Activated CD8-positive, alpha-beta memory T cell treated with anti-CD3 and anti-CD28 coated beads for 4 hours (primary cell): ENCODE results near the gene LDLRAP1.
"Not testable (repeated sequence)": the region's sequence is repeated elsewhere in the genome, so short reads cannot be mapped to it uniquely, and the experiment has no call there.

Experiments used
- DNase-seq, 2 donors: peaks; one replicate each; pipeline ENCODE4 v3.0.0-alpha.2; 2020; ENCODE audit warnings: low read depth in 2 of 2

LDLRAP1 gene

DNA sequence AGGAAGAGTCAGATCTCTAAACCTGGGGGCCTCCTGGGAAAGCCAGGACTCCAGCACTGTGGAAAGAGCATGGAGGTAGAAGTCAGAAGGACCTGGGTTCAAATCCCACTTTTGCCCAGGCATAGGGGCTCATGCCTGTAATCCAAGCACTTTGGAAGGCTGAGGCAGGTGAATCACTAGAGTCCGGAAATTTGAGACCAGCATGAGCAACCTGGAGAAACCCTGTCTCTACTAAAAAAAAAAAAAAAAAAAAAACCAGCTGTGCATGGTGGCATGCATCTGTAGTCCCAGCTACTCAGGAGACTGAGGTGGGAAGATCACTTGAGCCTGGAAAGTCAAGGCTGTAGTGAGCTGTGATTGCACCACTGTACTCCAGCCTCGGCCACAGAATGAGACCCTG, 31.8 kb downstream of the LDLRAP1 start:
- no peak for DNase-seq

DNA sequence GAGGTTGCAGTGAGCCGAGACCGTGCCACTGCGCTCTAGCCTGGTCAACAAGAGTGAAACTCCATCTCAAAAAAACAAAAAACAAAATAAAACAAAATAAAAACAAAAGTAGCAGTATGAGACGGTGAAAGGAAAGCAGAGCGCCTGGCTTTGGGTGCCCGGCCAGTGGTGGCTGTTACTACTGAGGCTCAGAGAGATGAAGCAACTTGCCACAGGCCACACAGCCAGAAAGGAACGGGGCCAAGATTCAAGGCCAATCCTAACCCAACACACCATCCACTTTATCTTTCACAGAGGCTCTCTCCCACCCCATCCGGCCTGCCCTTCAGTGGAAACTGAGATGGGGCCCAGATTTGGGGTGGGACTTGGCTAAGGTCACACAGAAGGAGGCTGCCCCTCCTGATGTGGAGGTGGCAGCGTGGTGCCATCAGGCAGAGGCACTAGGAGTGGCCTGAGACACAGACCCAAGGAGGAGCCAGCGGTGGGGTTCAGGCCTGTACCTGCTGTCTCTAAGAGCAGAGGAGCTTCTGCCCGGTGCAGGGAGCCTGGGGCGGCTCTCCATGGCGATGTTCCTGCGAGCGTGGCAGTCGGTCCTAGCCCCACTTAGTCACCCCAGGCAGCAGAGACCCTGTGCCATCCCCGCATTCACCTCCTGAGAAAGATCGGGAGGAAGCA, 33.2 kb downstream of the LDLRAP1 start:
- DNase-seq = no peak

DNA sequence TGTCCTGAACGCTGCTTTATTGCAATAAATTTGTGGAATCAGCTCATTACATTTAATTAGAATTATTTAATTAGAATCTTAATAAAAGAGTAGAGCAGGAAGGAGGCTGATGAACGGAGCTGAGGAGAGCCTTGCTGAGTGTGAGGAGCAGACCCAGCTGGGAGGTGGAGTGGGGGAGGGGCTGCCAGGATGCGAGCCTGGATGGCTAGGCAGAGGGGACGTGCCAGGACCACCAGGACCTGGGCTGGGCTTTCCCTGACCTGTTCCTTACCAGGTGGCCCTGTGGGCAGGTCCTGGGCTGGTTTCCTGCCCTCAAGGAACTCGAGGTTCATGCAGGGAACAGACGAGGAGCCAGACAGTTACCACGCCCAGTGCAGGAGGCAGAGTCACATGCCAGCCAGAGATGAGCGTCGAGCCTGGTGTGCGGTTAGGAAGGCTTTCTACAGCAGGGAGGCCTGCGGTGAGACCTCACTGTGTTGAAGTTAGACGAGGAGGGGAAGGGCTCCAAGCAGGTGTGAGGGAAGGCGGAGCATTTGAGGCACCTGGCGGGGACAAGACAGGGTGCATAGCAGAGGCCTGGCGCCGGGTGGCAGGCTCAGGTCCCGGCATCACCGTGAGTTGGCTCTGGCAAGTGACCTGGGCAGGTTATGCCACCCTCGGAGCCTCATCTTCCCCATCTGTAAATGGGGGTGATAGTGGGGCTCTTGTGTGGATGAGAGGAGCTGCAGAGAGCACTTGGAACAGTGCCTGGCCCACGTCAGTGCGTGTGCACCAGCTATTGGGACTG, 33.9 kb downstream of the LDLRAP1 start:
- DNase-seq = no peak

DNA sequence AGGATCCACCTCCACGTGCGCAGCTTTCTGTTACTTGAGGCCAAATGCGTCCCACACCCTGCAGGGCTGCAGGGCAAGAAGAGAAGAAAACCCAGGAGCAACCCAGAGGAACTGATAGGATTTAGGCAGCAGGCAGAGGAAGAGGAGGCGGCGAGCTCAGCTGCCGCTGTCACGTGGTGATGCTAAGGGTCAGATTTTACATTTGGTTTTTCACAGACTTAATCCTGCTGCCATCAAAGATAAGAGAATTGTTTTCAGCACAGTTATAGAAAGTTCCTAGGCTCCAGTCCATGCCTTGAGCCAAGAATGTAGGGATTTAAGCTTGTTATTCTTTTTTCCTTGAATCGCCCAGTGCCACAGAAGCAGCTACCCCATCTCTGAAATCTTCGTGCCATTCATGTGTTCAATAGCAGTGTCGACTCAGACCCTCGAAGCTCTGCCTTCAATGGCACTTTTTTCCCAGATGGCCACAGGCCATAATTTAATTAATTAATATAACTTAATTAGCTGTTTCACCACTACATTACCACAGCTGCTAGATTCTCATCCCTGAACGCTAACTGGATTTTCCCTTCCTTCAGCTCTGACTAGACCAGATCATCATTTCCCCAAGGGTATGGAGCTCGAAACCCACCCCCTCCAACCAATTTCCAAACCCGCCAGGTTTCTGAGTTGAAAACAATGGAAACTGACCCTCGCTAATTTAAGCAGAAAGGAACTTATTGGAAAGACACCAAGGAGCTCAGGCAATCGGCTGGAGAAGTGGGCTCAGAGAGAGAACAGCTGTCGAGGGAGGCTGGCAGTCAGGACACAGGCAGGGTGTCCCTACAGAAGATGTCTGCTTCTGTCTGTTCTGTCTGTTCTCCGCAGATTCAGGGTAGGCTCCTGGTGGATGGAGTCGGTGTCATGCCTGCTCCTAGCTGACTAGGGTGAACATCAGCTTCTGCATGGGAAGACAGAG, 36.2 kb downstream of the LDLRAP1 start:
- DNase-seq = no peak

DNA sequence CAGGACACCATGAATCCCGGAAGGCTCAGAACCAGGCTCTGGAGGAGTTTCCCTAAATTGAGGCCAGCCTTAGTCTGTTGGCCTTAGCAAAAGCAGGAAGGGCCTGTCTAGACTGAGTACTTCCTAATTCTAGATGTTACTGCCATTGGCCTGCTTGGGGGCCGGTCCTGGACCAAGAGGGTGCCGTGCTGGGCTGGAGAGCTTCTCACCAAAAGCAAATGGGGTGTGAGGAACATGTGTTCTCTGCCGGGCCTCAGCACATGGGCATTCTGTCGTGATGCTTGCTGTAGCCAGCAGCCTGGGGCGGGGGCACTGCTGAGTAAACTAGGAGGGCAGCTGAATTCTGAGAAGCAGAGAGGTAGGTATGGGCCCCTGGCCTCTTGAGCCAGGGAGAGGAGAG, 37.5 kb downstream of the LDLRAP1 start:
- DNase-seq = no peak

DNA sequence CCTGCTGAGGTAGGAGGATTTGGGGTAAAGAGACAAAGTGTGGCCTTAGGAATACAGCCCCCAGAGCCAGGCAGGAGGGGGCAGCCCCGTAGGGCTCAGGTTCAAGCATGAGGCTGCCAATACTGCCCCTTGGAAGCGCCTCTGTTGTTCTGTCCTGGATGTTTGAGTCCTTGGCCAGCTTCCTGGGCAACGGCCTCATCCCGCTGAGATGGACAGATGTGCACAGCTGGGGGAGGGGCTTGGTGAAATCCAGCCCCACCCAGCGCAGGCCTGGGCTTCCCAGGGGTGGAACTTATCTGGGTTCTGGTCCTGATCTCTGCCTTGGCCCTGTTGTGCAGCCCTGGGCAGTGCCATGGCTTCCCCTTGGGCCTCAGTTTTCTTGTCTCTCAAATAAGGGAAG, 38.4 kb downstream of the LDLRAP1 start:
- DNase-seq = no peak

DNA sequence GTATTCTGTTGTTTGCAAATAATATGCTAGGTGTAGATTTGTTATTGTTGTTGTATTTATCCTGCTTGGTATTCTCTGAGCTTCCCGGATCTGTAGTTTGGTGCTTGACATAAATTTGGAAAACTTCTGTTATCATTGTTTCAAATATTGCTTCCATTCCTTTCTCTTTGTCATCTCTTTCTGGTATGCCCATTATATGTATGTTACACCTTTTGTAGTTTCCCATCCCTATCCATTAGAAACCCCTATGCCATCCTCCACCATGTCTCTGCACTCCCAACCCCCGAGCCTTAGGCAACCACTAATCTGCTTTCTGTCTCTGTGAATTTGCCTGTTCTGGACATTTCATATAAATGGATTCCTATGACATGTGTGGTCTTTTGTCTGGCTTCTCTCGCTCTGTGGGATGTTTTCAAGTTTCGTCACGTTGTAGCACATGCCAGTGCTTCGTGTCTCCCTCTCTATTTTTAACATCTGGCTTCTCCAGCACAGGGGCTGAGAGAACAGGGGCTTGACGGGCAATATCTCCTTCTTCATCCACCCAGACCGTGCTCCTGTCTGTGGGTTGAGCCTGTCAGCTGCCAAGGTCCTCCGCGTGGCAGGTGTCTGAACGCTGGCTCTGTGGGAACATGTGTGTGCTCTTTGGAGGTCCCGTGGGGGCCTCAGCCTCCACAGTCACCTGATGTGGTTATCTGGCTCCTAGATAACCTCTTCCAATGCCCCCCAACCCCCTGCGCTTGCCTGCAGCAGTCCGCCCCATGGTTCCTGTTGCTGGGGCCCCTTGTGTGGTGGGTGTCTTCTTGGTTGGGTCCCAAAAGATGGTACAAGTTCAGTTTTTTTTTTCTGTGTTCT, 40.3 kb downstream of the LDLRAP1 start:
- DNase-seq = no peak

DNA sequence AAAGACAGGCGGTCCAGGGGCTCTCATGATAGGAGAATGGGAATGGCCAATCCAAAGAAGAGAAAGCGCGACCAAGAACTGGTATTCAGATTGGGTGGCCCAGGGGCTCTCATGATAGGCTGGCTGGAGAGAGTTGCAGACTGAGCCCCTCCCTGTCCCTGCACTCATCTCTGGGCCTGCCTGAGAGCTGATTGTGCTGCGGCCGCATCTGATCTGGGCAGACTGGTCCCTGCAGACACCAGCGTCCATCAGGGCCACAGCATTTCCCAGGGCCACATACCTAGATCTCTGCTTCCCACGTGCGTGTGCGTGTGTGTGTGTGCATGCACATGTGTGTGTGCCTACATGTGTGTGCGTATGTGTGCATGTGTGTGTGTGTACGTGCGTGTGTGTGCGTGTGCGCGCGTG, 42.8 kb downstream of the LDLRAP1 start:
- DNase-seq = no peak

DNA sequence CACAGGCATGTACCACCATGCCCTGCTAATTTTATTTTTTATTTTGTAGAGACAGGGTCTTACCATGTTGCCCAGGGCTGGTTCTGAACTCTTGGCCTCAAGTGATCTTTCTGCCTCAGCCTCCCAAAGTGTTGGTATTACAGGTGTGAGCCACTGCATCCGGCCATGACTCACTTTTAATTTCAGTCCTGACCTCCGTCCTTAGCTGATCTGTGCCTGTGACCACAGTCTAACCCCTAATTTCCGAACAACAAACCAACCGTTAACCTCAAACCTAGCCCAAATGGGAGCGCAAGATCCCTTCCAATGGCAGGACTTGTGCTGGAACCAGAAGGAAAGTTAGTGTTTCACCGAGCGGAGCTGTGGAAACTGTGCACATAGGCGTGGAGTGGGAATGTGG, 43.9 kb downstream of the LDLRAP1 start:
- no peak for DNase-seq

DNA sequence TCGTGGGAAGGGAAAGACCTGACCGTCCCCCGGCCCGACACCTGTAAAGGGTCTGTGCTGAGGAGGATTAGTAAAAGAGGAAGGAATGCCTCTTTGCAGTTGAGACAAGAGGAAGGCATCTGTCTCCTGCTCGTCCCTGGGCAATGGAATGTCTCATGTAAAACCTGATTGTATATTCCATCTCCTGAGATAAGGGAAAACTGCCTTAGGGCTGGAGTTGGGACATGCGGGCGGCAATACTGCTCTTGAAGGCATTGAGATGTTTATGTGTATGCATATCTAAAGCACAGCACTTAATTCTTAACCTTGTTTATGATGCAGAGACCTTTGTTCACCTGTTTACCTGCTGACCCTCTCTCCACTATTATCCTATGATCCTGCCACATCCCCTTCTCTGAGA, 44.8 kb downstream of the LDLRAP1 start:
- not testable (repeated sequence) for DNase-seq

DNA sequence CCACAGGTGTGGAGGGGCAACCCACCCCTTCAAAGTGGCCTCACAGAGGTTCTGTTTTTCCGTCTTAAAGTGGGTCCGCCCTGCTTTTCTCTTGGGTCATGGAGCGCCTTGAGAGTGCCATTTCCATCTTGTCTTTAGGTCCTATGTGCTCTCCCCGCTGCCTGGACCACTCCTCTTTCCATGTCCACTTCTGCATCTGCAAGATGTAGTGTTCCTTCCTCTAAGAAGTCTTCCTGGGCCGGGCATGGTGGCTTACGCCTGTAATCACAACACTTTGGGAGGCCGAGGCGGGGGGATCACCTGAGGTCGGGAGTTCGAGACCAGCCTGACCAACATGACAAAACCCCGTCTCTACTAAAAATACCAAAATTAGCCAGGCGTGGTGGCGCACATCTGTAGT, 45.4 kb downstream of the LDLRAP1 start:
- not testable (repeated sequence) for DNase-seq

DNA sequence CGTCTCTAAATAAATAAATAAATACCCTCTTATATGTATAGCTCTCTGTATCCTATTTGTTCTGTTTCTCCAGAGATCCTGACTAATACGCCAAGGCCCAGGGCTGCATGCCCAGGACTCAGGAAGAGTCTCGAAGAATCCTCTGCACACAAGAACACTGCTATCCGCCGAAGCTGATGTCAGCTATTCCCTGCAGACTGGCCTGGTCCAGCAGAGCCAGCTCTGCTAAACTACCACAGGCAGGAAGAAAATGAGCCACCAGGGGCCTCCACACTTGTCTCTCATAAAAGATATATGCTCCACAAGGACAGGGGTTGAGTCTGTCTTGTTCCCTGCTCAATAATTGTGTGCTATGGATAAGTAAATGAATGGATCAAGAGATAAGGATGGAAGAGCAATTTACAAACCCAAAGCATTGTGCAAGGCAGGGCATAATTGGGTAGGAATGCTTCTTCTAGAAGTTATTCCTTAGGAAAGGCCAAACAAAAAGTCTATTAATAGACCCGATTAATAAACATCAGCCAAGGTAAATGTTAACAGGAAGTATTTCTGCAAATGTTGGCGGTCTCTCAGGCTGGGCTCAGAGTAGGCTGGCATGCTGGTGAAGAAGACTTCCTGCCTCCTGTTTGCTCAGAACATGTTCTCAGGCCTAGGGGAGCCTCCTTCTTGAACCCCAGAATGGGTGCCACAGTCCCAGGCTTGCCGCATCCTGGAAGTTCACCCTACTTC, 46.9 kb downstream of the LDLRAP1 start:
- DNase-seq = no peak

DNA sequence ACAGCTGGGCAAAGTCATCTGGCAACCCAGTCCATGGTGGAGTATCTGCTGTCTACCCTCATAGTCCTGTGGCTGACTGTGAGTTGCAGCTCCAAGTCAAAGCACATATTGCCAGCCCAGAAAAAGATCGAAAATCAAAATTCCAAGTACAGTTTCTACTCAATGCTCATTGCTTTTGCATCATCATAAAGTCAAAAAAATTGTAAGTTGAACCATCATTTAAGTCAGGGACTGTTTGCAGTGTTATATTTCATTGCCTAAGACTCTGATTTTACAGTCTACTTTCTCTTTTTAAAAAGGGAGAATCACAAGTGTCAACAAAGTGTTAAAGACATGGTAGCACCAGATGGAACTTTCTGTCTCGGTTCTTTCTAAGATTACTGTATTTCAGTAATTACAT, 50.5 kb downstream of the LDLRAP1 start:
- no peak for DNase-seq

DNA sequence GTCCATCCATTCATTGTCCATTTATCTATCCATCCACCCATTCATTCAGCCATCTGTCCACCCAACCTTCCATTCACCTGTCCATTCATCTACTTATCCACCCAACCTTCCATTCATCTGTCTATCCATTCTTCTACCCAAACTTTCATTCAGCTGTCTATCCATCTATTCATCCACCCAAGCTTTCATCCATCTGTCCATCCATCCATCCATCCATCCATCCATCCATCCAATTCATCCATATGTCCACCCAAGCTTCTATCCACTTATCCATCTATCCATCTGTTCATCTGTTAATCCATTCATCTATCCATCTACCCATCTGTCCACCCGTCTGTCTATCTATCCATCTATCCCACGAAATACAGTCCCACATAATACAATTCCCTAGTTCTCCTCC, 51.6 kb downstream of the LDLRAP1 start:
- no peak for DNase-seq

DNA sequence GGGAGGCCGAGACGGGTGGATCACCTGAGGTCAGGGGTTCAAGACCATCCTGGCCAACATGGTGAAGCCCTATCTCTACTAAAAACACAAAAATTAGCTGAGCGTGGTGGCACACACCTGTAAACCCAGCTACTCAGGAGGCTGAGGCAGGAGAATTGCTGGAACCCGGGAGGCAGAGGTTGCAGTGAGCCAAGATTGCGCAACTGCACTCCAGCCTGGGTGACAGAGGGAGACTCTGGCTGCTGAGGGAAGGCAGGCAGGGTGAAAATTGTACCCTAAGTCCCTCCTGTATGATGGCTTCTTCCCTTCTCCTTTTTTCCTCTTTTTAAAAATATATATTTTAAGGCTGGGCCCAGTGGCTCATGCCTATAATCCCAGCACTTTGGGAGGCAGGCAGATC, 53.2 kb downstream of the LDLRAP1 start:
- DNase-seq = not testable (repeated sequence)

DNA sequence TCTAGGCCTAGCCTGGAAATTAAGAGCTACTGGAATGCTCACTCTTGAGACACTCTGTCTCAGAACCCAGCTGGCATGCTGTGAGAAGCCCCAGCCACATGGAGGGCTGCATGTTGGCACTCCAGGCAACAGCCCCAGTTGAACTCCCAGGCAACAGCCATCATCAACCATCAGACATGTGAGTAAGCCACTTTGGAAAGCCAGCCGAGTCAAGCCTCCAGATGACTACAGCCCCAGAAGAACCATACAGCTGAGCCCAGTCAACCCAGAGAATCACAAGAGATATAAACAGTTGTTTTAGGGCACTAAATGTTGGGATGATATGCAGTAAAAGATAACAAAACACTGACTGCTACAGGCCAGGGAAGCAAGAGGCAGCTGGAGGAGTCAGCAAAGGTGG, 55.5 kb downstream of the LDLRAP1 start:
- no peak for DNase-seq

DNA sequence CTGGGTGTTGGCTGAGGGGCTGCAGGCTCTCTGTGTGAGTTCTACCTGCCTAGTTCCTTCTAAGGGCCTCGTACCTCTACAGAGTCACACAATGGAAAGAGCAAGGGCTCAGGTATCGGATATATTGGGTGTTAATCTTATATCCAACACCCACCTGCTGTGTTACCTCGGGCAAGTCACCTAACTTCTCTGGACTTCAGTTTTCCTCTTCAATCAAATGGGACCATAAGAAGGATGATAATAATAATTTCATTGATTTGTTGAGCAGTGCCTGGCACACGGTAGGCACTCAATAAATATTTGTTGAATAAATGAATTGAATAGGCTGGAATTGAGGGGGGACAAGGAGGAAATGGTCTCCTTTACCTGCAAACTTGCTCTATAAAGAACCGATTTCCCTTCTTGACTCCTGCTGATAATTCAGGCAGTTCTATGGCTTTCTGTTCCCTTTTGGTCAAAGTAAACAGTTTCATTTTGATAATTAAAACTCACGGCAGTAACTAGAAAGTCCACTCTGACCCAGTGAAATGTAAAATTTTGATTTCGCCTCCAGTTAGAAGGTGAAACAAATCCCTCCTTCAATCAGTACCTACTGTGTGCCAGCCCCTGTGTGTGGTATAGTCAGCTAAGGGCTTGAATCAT, 56.7 kb downstream of the LDLRAP1 start:
- no peak for DNase-seq

DNA sequence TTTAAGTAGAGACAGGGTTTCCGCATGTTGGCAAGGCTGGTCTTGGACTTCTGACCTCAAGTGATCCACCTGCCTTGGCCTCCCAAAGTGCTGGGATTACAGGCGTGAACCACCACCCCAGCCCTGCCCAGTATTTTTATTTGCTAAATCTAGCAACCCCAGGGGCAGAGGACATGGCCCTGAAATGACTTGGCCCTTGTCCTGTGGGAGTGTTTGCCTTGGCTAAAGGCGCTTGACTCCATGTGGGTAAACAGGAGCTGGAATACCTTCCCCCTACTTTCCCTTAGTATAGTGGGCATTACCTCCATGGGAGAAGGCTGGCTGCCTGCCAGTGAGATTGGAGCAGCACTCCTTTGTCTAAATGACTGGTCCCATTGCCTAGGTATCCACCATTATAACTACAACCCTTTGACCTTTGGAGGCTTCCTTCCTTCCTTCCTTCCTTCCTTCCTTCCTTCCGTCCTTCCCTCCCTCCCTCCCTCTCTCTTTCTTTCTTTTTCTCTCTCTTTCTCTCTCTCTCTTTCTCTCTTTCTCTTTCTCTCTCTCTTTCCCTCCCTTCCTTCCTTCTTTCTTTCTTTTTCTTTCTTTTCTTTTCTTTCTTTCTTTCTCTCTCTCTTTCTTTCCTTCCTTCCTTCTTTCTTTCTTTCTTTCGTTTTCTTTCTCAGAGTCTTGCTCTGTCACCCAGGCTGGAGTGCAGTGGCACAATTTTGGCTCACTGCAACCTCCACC, 57.7 kb downstream of the LDLRAP1 start:
- DNase-seq = not testable (repeated sequence)

DNA sequence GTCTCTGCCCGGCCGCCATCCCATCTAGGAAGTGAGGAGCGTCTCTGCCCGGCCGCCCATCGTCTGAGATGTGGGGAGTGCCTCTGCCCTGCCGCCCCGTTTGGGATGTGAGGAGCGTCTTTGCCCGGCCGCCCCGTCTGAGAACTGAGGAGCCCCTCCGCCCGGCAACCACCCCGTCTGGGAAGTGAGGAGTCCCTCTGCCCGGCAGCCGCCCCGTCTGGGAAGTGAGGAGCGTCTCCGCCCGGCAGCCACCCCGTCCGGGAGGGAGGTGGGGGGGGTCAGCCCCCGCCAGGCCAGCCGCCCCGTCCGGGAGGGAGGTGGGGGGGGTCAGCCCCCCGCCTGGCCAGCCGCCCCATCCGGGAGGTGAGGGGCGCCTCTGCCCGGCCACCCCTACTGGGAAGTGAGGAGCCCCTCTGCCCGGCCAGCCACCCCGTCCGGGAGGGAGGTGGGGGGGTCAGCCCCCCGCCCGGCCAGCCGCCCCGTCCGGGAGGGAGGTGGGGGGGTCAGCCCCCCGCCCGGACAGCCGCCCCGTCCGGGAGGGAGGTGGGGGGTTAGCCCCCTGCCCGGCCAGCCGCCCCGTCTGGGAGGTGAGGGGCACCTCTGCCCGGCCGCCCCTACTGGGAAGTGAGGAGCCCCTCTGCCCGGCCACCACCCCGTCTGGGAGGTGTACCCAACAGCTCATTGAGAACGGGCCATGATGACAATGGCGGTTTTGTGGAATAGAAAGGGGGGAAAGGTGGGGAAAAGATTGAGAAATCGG, 60.6 kb downstream of the LDLRAP1 start:
- DNase-seq = not testable (repeated sequence)
